ENCODE results near the gene CLDN19.
A peak's percentile ranks its signal among the peaks of the same experiment; 100 is the strongest.

Gene CLDN19, protein sequence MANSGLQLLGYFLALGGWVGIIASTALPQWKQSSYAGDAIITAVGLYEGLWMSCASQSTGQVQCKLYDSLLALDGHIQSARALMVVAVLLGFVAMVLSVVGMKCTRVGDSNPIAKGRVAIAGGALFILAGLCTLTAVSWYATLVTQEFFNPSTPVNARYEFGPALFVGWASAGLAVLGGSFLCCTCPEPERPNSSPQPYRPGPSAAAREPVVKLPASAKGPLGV

DNA sequence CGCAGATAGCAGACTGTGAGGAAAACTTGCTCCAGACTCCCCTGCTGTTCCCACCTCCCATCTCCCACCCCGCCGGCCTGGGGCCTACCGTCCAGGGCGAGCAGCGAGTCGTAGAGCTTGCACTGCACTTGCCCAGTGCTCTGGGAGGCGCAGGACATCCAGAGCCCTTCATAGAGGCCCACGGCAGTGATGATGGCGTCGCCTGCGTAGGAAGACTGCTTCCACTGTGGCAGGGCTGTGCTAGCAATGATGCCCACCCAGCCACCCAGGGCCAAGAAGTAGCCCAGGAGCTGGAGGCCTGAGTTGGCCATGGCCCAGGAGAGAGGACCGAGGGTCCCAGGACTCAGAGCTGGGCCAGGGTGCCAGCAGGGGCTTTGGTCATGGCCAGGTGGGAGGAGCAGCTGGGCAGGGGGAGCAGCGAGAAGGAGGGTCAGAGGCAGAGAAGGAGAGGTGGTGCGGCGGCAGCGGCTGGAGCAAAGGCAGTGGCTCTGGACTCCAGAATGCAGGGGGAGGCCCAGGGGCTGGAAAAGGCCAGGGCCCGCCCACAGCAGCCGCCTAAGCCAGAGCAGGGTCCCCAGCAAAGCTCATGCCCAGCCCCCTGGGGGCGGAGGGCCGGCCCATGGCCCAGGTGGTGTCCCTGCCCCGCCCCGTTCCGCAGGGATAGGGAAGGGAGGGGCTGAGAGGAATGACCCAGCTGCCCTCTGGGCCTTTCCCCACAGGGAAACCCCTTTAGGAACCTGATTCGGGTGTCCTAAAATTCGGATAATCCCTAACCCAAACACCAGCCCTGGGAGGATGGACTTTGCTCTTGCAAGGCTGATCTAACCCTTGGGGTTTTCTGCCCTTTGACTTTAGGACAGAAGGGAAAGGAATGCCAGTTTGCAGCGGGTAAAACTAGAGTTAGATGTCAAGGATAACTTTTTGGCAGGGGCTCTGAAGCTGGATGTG is at the start of gene CLDN19:
CLDN19 (minus strand) TSS at position 484 of the 948 bp plus-strand sequence; CDS start at position 311, 173 bp downstream.
- DNase-seq, result no peak

DNA sequence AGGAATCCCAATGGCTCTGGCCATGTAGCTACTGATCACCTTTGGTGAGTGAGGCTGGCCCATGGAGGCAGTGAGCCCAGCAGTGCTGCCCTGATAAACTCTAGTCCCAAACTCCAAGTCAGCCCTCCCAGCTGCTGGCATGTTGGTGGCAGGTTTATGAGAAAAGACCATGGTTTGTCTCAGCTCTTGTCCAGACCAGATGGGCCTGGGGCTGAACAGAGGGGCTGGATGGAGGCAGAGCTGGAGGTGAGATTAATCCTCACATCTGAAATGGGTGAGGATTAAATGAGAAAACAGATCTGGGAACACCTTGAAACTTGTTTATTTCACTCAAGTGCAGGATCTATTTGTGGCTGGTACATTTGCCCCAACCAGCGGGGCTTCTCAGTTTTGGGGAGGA is 48.0 kb upstream of the CLDN19 start:
- no peak for DNase-seq

DNA sequence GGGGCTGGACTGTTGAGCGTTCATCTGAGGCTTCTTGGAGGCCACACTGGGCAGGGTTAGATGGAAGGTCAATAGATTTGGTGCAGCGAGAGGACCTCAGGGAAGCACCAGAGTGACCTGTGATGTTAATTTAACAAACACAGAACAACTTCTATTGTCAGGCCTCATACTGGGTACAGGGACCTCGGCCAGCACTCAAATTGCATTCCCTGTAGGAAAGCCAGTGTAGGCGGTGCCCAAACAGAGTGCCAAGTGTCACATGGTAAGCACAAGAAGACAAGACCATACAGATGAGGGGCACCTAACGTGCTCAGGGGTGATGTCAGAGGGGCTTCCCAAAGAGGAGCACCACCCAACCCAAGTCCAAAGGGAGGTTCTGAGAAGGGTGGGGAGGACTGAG is 46.1 kb upstream of the CLDN19 start:
- no peak for DNase-seq

DNA sequence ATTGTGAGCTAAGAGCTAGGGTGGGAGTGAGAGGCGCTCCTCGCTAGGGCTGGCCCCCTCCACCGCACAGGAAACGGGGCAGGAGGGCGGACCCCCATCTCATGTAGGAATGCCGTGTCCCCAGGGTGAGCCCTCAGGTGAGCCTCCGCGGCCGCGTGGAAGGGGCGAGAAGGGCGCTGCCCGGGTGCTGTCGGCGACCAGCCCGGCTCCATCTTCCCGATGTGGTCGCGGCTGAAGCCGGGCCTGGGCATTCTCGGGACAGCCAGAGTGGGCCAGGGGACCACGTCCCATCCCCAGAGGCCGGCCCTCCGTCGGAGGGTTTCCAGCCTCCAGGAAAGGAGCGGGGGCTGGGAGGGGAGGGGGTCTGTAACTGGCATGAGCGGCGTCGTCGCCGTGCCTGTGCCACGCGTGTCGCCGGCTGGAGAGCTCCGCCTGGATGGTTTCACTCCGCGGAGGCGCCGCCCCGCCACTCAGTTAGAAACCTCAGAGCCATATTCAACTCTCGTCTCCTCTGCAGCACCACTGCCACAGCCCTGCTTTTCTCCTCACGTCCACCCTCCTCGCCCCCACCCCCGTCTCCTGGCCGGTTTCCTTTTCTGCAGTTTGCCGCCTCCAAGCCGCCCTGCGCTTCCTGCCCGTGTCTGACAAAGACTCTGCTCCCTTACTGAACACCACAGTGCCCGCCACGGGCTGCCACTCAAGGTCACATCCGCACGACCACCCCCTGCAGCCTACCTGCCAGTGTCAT is 45.1 kb upstream of the CLDN19 start, which contains the start of gene TMEM269:
TMEM269 (plus strand) TSS at position 46 of the 748 bp plus-strand sequence. CDS start 4,903 bp downstream, outside the sequence.
- no peak for DNase-seq

DNA sequence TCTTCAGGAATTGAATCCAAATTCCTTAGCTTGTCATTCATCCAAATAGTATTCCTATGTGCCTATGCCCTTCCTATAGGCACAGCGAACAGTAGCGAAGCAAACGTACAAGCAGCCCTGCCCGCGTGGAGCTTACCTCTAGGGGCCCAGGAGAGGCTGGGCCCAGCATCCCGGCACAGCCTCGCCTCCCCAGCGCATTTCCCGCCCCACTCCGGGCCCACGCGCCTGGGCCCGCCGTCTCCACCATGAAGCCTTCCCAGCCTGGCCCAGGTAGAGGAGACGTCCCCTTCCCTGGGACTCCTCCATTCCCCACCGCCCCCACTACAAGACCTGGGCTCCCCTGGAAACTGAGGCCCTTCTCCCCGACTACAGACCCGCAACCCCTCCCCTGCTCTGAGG is 44.5 kb upstream of the CLDN19 start:
- DNase-seq, result no peak

DNA sequence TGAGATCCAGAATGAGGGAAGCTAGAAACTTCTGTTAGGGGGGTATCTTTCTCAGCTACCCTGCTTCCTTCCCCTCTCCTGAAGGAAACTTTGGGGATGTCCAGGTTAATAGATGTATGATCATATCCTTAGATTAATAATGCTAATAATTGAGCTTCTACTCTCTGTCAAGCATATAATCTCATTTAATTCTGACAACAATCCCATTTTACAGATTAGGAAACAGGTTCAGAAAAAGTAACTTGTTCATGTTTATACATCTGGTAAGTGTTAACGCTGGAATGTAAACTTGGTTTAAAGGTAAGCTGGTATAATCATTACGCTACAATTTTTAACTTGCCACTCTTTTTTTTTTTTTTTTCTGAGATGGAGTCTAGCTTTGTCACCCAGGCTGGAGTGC is 43.1 kb upstream of the CLDN19 start:
- DNase-seq, result no peak

DNA sequence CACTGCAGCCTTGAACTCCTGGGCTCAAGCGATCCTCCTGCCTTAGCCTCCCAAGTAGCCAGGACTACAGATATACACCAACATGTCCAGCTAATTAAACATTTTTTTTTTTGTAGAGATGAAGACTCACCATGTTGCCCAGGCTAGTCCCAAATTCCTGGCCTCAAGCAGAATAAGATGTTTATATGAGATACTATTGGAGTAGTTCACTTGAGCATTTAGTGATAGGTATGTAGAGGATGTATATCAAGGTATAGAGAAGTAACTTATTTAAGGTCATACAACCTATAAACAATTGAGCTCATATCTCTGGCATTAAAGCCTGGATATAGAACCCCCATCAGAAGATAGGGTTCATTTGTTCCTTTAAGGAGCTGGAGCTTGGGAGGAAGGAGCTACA is 40.1 kb upstream of the CLDN19 start:
- DNase-seq, result no peak

DNA sequence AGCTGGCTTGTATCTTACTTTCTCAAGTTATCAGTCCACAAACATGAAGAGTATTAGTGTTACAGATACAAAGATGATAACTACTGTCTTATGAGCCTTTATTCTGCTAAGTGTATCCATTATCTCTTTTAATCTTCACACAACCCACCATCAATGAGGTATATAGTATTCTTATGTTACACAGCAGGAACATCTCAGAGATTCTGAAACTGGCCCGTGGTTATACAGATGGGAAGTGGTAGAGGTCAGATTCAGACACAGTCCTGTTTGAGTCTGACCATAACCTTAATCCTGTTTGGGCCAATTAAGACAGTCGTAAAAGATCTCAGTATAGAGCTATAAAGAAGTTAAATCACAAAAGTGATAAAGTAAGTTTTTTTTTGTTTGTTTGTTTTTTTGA is 39.7 kb upstream of the CLDN19 start:
- DNase-seq, result no peak

DNA sequence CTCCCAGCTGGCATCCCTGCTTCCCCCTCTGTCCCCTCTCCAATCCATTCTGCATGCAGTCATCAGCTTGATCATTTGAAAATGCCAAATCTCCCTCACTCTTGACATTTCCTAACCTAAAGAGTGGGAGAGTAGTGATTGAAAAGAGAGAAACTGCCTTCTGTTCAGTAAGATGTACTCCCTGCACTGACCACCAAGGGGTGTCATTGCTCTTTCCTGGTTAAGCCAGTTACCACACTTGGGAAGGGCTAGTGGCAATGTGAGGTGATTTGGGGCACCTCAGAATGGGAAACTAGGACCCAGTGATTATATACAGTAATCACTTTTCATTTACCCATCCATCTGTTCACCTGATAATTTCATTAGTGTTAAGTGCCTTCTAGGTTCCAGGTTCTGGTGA is 37.8 kb upstream of the CLDN19 start:
- no peak for DNase-seq

DNA sequence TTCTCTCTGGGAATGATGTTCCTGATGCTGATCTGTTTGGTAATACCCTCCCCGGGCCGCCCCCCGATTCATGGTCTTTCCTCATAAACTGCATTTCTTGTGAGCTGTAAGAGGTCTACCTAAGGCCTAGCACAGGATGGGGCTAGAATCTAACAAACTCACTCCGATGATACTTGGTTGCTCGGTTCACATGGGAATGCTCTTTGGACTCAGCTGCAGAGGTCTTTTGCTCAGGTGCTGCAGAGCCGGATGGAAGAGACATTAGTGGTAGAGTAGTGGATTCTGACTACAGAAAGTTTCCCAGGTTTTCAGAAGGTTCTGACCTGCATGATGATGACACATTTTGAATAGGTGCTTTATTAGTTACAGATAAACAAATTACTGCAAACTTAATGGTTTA is 36.5 kb upstream of the CLDN19 start:
- no peak for DNase-seq

DNA sequence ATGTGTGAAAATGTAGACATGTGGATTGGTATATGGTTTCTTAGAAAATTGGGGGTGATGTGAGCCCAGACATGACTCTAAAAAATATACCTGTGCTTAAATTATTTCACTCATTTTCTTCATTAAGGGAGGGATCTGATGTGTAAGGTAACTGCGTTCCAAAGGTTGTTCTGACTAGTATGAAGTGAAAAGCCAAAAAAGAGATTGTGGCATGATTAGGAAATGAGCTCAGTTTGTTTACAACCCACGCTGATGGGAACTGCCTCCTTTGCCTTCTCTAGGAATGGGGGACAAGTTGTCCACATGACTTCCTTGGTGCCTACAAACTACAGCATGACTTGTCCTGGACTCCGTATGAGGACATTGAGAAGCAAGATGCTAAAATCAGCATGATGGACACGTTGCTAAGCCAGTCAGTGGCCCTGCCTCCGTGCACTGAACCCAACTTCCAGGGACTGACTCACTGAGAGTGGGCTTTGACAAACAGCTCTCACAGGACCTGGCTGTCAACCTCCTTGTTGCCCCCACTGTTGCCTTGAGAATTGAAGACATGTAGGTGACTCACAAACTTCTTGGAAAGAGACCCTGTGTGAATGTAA is 35.0 kb upstream of the CLDN19 start:
- no peak for DNase-seq

DNA sequence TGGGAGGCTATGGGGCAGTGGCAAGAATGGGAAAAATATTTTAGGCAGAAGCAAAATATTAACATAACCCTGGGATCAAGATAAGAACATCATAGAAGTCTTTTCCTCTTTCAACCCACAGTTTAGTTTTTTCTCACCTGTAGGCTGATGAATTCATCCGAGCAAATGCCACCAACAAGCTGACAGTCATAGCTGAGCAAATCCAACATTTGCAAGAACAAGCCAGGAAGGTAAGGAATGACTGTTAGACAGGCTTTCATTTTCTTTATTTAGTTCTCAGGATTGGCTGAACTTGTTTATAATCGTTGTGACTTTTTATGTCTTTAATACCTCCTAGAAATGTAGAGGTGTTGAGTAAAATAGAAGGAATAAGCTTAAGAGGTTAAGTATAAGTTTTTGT is 33.4 kb upstream of the CLDN19 start:
- no peak for DNase-seq

DNA sequence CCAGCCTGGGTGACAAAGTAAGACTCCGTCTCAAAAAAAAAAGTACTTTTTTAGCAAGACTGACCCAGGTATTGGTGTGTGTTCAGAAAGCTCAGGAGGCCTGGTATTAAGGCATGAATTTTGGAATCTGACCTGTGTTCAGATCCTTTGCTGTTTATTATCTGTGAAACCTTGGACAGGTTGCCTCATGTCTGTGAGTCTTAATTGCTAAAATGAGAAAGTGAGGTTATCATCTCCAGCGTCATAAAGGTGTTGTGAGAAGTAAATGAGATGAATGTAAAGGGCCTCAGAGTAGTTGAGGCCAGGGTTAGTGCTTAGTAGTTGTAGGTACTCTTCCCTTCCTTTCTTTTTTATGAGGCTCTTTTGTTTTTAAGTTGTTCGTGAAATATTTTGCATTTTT is 29.8 kb upstream of the CLDN19 start:
- DNase-seq, result no peak

DNA sequence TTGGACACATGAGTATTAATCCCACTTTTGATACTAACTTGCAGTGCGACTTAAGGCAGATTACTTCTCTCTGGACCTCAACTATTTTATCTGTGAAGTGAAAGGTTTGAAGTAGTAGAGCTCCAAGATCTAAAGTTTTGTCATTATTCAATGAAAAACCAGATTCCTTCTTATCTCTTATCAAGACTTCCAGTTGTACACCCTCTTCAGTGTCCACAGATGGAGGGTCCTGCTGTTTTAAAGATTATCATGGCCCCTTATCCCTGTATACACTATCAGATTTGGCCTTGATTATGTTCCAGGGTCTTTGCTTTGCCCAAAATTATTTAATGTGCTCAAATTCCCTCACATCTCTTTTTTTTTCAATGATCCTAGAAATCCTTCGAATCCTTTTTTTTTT is 28.1 kb upstream of the CLDN19 start:
- no peak for DNase-seq

DNA sequence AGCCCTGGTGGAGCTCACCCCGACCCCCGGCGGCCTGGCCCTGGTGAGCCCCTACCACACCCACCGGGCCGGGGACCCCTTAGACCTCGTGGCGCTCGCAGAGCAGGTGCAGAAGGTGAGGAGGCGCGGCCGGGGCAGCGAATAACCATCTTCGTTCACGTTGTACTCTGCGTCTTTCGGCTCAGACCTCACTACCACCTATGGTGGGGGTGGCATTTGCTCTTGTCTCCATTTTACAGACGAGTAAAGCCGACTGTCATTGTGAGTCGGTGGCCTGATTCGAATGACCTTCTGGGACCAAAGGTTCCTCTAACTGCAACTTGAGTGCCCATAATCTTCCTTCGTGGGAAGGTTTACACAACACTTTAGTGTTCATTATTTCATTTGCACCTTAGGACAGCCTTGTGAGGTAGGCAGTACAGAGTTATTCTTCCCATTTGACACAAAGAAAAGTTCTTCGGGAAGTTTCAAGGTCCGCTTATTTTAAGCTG is 27.5 kb upstream of the CLDN19 start:
- DNase-seq, result no peak

DNA sequence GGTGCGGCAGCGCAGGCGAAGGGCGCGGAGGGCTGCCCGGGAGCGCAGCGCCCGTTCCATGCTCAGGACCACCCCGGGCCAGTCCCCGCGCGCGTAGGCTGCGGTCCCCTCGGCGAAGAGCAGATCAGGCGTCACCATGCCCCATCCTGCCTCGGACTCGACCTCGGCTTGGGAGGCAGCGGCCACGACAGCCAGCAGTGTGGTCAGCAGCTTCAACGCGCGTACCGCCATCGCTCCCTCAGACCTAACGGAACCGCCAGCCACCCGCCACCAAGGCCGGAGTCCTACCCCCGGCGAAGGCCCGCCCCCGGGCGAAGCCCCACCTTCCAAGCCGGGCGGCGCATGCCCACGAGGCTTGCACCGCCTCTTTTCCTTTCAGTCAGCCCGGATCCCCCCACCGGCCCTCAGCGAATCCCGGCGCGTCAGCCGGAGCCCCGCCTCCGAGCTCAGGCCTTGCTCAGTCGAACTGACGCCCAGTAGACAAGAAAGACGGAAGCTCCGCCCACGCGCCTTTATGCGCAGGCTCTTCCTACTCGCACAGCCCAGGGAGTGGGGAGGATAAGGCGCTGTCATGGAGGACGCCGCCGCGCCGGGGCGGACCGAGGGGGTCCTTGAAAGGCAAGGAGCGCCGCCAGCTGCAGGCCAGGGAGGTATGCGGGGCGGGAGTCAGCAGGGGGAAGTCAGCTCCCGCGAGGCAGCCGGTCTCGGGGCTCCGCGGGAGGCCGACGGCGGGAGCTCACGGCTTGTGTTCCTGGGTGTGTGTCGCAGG is 26.9 kb upstream of the CLDN19 start, which contains the start of the genes C1orf50 and P3H1:
C1orf50 (plus strand) TSS at position 509 of the 769 bp plus-strand sequence; CDS start at position 572, 63 bp downstream.
P3H1 (minus strand) TSS at position 288 of the 769 bp plus-strand sequence; CDS start at position 231, 57 bp downstream.
- peak; percentile 95 for DNase-seq

DNA sequence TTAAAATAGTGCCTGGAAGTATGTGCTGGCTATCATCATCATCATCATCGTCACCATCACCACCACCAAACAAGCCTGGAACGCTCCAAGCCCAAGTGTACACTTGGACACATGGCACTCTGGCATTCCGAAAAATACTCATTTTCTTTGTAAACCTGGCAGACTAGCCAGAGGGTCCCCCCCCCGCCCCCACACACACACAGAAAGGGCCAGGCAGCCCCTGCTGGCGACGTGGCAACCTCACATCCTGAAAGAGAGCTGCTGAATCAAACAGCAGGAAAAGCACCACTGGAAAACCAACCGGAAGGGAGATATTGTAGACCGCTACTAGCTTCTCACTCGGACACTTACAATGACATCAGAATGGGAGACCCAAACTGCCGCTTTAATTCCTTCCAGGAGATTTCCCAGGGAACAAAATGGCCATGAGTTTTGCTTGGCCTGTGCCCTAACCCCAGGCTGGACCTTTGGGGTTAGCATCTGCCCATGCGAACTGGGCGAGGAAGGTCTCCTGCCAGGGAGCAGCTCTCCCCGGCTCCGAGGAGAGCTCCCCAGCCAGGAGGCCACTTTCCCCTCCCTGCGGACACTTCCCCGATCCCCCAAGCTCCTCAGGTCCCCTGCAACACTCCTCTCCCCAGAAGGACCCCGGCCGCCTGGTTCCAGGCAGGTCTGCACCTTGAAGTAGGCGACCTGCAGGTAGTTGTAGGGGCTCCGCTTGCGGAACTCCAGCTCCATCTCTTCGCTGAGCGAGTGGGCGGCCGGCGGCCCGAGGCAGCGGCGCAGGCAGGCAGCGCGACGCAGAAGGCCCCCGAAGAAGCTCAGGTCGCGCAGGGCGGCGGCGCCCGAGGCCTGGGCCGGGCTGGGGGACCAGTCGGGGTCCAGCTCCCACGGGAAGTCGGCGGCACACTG is 26.1 kb upstream of the CLDN19 start:
- no peak for DNase-seq

DNA sequence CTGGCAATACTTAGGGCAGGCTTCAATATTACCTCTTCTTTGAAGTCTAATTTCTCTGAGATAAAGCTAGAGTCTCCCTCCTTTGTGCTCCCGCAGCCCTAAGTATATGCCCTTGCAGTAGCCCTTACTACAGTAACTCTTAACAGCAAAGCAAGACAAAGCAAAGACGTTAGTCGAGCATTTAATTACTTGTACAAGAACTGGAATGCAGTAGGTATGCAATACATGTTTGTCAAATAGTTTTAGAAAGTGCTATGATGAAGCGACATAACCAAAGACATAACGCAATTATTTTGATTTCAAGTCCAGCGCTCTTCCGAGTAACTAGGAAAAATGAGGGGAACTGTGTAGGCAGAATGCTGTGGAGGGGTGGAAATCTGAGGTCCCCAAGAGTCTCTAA is 25.2 kb upstream of the CLDN19 start:
- no peak for DNase-seq

DNA sequence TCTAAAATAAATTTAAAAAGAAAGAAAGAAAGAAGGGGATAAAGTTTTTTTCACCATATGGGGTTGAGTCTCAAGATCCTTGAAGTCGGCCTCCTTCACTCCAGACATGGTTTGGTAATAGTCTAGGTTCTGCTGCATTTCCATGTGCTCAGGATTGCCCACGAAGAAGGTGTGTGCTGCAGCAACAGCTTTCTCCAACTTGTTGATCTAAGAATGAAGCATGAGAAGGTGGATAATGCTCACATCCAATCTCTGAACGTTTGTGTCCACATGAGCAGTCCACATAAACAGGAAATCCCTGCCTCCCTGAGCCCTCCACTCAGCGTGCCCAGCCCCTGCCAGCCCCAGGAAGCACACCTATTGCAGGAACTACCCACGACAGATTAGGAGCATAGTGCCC is 22.2 kb upstream of the CLDN19 start:
- no peak for DNase-seq

DNA sequence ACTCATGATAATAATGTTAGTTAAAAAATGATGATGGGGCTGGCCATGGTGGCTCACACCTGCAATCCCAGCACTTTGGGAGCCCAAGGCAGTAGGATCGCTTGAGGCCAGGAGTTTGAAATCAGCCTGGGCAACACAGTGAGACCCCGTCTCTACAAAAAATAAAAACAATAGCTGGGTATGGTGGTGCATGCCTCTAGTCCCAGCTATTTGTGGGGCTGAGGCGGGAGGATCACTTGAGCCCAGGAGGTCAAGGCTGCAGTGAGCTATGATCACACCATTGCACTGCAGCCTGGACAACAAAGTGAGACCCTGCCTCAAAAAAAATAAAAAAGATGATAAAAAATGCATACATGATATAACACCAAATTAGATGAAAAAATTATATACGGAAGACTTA is 21.5 kb upstream of the CLDN19 start:
- no peak for DNase-seq

DNA sequence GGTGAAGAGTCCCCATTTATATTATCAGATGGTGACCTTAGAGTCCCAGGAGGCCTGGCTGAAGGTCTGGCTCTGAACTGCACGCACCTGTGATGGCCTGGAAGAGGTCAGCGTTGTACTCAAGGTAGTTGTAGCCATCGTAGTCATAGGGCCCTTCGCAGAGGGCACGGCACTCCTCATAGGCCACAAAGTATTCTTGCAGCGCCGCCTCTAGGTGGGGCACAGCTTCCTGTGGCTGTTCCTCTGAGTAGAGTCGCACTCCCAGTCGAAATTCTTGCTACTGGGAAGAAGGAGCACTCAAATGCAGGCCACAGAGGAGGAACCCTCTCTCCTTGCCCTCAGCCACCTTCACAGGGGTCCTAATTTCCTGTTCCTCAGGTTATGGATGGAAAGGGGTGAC is 19.1 kb upstream of the CLDN19 start:
- DNase-seq, result no peak

Measured in NCI-H1436 treated with DMSO at 0.1 percent for 48 hours (cell line).